Neural cell (in vitro differentiated cells): ENCODE results near the gene C10orf105.

Experiments used
- EP300 ChIP-seq: fragments of 450-650 bp; conservative IDR thresholded peaks from 2 replicates; pipeline ENCODE4 v1.6.1; 2014; ENCODE audit warnings: antibody characterized with exemption, mild to moderate bottlenecking, moderate library complexity; ENCODE audit not compliant: poor library complexity, severe bottlenecking
- EZH2 ChIP-seq: fragments of 200-600, 300-800 bp; shearing (Covaris generic), sonication (generic); IDR thresholded peaks from 2 replicates; pipeline ENCODE4 v1.6.1; 2014; ENCODE audit warnings: antibody characterized with exemption, low read length, borderline replicate concordance, mild to moderate bottlenecking; ENCODE audit not compliant: insufficient read depth, poor library complexity, severe bottlenecking
- MXI1 ChIP-seq: fragments of 450-650 bp; conservative IDR thresholded peaks from 2 replicates; pipeline ENCODE4 v1.6.1; 2014; ENCODE audit warnings: antibody characterized with exemption, mild to moderate bottlenecking; ENCODE audit not compliant: poor library complexity, severe bottlenecking
- POLR2AphosphoS5 ChIP-seq: IDR thresholded peaks from 2 replicates; pipeline ENCODE4 v1.6.1; 2012
- RAD21 ChIP-seq: fragments of 450-650 bp; conservative IDR thresholded peaks from 2 replicates; pipeline ENCODE4 v1.6.1; 2014; ENCODE audit warnings: antibody characterized with exemption, mild to moderate bottlenecking, moderate library complexity
- SMC3 ChIP-seq: fragments of 450-650 bp; conservative IDR thresholded peaks from 2 replicates; pipeline ENCODE4 v1.6.1; 2014; ENCODE audit warnings: antibody characterized with exemption, mild to moderate bottlenecking, moderate library complexity; ENCODE audit not compliant: poor library complexity
- TAF1 ChIP-seq: IDR thresholded peaks from 2 replicates; pipeline ENCODE4 v1.6.1; 2012; ENCODE audit warnings: low read depth
- TF ChIP-seq, protein P1 (sequence below): fragments of 450-650 bp; IDR thresholded peaks from 2 replicates; pipeline ENCODE4 v1.5.1; 2014; ENCODE audit warnings: antibody characterized with exemption, mild to moderate bottlenecking, moderate library complexity; ENCODE audit not compliant: poor library complexity, severe bottlenecking

DNA sequence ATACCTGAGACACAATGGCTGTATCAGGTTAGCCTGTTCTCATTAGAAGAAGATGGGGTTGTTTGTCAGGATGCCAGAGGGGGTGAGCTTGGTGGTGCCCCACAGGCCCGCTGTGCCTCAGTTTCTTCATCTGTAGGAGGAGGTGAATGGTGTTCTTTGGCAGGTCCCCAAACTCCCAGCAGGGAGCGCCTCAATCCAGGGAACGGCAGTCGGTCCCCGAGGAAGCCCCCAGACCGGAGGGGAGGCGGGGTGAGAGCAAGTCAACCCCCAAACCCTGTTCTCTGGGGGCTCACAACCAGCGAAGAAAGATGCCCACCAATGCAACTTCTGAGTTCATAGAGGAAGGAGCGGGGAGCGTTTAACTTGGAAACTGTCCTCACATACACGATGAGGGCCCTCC lies 16.0 kb downstream of the C10orf105 start:
- TF ChIP-seq, protein P1, sequence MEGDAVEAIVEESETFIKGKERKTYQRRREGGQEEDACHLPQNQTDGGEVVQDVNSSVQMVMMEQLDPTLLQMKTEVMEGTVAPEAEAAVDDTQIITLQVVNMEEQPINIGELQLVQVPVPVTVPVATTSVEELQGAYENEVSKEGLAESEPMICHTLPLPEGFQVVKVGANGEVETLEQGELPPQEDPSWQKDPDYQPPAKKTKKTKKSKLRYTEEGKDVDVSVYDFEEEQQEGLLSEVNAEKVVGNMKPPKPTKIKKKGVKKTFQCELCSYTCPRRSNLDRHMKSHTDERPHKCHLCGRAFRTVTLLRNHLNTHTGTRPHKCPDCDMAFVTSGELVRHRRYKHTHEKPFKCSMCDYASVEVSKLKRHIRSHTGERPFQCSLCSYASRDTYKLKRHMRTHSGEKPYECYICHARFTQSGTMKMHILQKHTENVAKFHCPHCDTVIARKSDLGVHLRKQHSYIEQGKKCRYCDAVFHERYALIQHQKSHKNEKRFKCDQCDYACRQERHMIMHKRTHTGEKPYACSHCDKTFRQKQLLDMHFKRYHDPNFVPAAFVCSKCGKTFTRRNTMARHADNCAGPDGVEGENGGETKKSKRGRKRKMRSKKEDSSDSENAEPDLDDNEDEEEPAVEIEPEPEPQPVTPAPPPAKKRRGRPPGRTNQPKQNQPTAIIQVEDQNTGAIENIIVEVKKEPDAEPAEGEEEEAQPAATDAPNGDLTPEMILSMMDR, result no peak
- TF ChIP-seq MXI1 (no peak), EZH2 (no peak), POLR2AphosphoS5 (no peak), RAD21 (no peak), EP300 (no peak), TAF1 (no peak), SMC3 (no peak)
